Measurements from ENCODE around the gene HOMEZ. TPM values are rescaled to one million over a fixed set of nuclear protein-coding genes. Genes with fewer than 3 reads are reported as not detected.

The HOMEZ gene
- total RNA-seq, 1 donor from 2014 or later = 7.6 TPM

DNA sequence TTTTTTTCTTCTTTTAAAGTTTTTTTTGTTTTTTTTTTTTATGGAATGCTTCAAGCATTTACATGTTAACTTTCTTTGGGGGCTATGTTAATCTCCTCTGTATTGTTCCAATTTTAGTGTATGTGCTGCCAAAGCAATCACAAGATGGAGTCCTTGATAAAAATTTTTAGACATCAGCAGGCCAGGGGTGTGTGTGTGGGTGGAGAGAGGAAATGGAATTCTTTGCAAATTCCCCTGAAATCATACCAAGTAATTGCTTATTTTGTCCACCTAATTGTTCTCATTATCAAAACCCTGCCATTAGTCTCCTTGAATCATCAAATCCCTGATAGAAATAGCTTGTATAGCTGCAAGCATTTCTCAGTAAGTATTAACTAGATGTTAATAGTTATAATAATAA lies 26.5 kb downstream of the HOMEZ start:
- no peak for DNase-seq (ENCODE audit: low spot score)
- H3K36me3 Mint-ChIP-seq (ENCODE audit: low read depth) = no peaks in the 10 kb centered on the region
- no peaks in the 10 kb centered on the region for H3K9me3 Mint-ChIP-seq (ENCODE audit: low read depth)
- no peaks in the 10 kb centered on the region for H3K4me1 Mint-ChIP-seq (ENCODE audit: low read depth)
- no peak overlapping the region for H3K27ac Mint-ChIP-seq (ENCODE audit: unreplicated experiment)
- H3K4me3 Mint-ChIP-seq (ENCODE audit: unreplicated experiment) = no peak overlapping the region
- TF ChIP-seq, protein P1, sequence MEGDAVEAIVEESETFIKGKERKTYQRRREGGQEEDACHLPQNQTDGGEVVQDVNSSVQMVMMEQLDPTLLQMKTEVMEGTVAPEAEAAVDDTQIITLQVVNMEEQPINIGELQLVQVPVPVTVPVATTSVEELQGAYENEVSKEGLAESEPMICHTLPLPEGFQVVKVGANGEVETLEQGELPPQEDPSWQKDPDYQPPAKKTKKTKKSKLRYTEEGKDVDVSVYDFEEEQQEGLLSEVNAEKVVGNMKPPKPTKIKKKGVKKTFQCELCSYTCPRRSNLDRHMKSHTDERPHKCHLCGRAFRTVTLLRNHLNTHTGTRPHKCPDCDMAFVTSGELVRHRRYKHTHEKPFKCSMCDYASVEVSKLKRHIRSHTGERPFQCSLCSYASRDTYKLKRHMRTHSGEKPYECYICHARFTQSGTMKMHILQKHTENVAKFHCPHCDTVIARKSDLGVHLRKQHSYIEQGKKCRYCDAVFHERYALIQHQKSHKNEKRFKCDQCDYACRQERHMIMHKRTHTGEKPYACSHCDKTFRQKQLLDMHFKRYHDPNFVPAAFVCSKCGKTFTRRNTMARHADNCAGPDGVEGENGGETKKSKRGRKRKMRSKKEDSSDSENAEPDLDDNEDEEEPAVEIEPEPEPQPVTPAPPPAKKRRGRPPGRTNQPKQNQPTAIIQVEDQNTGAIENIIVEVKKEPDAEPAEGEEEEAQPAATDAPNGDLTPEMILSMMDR (IDR thresholded peaks at IDR 0.05) = no peak
- H3K27me3 Mint-ChIP-seq (ENCODE audit: low read depth) = peaks cover 30% of the 10 kb centered on the region

DNA sequence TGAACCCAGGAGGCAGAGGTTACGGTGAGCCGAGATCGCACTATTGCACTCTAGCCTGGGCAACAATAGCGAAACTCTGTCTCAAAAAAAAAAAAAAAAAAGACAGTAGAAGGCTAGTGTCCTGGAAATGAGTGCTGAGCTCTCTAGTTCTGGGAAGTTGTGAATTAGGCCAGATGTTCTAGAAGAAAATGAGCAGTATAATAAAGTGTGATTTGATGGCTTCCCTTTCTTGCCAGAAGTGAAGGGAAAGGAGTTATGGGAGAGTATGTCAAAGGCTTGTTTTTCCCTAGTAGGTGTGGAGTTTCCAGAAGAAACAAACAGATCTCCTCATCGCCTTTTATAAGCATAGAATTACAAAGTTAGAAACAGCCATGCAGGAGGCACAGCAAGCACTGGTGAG lies 27.7 kb downstream of the HOMEZ start:
- TF ChIP-seq, protein P1 (IDR thresholded peaks at IDR 0.05) = no peak
- H3K9me3 Mint-ChIP-seq (ENCODE audit: low read depth) = no peaks in the 10 kb centered on the region
- no peak overlapping the region for H3K27ac Mint-ChIP-seq (ENCODE audit: unreplicated experiment)
- no peaks in the 10 kb centered on the region for H3K4me1 Mint-ChIP-seq (ENCODE audit: low read depth)
- H3K27me3 Mint-ChIP-seq (ENCODE audit: low read depth) = peaks cover 24% of the 10 kb centered on the region
- H3K36me3 Mint-ChIP-seq (ENCODE audit: low read depth) = no peaks in the 10 kb centered on the region
- no peak for DNase-seq (ENCODE audit: low spot score)
- H3K4me3 Mint-ChIP-seq (ENCODE audit: unreplicated experiment) = no peak overlapping the region

DNA sequence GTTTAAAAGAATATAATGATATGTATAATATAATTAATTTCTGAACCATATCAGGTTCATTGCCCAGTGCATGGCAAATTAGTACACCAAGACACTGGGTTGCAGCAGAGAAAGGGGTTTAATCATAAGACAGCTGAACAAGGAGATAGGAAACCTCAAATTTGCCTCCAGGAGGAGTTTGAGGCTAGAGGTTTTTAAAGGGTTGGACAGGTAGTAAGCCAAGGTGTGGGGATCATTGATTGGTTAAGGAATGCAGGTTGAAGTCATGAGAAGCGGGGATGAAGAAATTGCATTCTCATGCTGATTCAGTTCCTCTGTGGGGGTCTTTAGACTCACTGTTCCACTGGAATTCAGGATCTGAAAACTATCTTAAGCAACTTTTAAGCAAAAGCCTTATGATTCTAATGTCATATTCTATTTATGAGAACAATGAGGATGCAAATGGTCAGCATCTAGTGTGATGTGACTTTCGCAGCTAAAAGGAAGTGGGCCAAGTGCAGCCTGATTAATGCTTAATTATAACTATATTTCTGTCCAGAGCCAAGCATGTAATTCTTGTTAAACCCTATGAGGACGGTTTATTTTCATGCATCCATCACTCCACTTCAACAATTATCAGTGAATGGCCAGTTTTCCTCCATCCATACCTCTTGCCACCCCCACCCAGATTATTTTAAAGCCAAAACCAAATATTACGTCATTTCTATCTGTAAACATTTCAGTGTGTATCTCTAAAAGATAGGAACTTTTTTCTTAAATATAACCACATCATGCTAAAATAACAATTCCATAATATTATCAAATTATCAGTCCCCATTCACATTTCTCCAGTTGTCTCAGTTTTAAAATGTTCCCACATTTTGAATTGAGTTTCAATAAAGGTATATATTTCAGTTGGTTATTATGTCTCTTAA lies 33.3 kb downstream of the HOMEZ start:
- Mint-ChIP-seq H3K27me3 (ENCODE audit: low read depth) (peaks cover 12% of the 10 kb centered on the region), H3K4me3 (ENCODE audit: unreplicated experiment) (no peak overlapping the region), H3K36me3 (ENCODE audit: low read depth) (no peaks in the 10 kb centered on the region), H3K4me1 (ENCODE audit: low read depth) (no peaks in the 10 kb centered on the region), H3K27ac (ENCODE audit: unreplicated experiment) (no peak overlapping the region), H3K9me3 (ENCODE audit: low read depth) (no peaks in the 10 kb centered on the region)
- TF ChIP-seq, protein P1 (IDR thresholded peaks at IDR 0.05) = no peak
- no peak for DNase-seq (ENCODE audit: low spot score)

DNA sequence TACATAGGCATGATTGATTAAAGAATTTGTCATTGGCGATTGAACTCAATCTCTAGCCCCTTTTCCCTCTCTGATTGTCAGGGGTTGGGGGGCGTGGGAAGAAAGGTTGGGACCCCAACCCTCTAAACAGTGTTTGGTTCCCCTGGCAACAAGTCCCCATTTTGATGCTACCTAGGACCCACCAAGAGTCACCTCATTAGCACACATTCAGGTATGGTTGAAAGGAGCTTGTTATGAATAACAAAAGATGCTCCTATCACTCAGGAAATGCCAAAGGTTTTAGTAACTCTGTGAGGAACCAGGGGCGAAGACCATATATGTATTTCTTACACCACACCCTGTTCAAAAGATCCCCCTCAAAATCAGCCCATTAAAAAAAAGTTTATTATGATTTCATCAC lies 33.9 kb downstream of the HOMEZ start:
- H3K4me1 Mint-ChIP-seq (ENCODE audit: low read depth) = no peaks in the 10 kb centered on the region

DNA sequence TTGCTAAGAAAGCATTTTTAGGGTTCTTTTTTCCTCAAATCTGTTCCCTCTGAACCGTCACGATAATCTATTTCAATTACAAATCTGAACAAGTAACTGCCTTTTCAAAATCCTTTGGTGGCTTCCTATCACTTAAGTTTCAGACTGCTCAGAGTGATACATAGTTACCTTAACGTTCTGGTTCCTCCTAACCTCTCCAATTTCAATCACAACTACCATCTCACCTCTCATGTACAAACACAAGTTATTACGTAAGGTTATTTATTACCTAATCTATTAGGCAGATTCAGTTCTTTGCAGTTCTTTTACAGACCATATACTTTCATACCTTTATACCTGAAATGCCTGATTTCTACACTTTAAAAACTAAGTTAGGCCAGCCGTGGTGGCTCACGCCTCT lies 36.1 kb downstream of the HOMEZ start:
- Mint-ChIP-seq H3K9me3 (ENCODE audit: low read depth) (no peaks in the 10 kb centered on the region), H3K27ac (ENCODE audit: unreplicated experiment) (no peak overlapping the region), H3K4me3 (ENCODE audit: unreplicated experiment) (no peak overlapping the region), H3K4me1 (ENCODE audit: low read depth) (no peaks in the 10 kb centered on the region), H3K27me3 (ENCODE audit: low read depth) (peaks cover 17% of the 10 kb centered on the region), H3K36me3 (ENCODE audit: low read depth) (no peaks in the 10 kb centered on the region)
- TF ChIP-seq, protein P1 (IDR thresholded peaks at IDR 0.05) = no peak
- no peak for DNase-seq (ENCODE audit: low spot score)

More for the DNA sequence above, 33.9 kb downstream of the HOMEZ start:
- no peak overlapping the region for H3K27ac Mint-ChIP-seq (ENCODE audit: unreplicated experiment)
- DNase-seq (ENCODE audit: low spot score) = no peak
- H3K4me3 Mint-ChIP-seq (ENCODE audit: unreplicated experiment) = no peak overlapping the region
- H3K27me3 Mint-ChIP-seq (ENCODE audit: low read depth) = peaks cover 14% of the 10 kb centered on the region
- H3K36me3 Mint-ChIP-seq (ENCODE audit: low read depth) = no peaks in the 10 kb centered on the region
- TF ChIP-seq, protein P1 (IDR thresholded peaks at IDR 0.05) = no peak
- no peaks in the 10 kb centered on the region for H3K9me3 Mint-ChIP-seq (ENCODE audit: low read depth)

Data from chondrocyte (in vitro differentiated cells).